Stomach (tissue), 9 donors: Measurements from ENCODE around the gene TLE2. TPM values are rescaled to one million over a fixed set of nuclear protein-coding genes. Genes with fewer than 3 reads are reported as not detected.
"Not testable (repeated sequence)": the region's sequence is repeated elsewhere in the genome, so short reads cannot be mapped to it uniquely, and the experiment has no call there.

Experiments
- DNase-seq, 2 donors: peaks; one replicate each; pipeline versions ENCODE4 v3.0.0 to v3.0.0-alpha.2; 2013 to 2019
- H3K27ac ChIP-seq, 5 donors: fragments of 200-600 bp in 4 of 5; sonication (generic) in 4 of 5; one replicate each; pipeline ENCODE4 v1.5.1; 2013 to 2019; ENCODE audit warnings: mild to moderate bottlenecking in 1 of 5, moderate library complexity in 1 of 5
- H3K27me3 ChIP-seq, 3 donors: fragments of 200-600 bp; sonication (generic); one replicate each; pipeline ENCODE4 v1.5.1; 2017 to 2019; ENCODE audit warnings: mixed run types in 1 of 3
- H3K36me3 ChIP-seq, 4 donors: fragments of 200-600 bp; sonication (generic); 1 replicate in 3 of 4; 2 replicates in 1 of 4; pipeline ENCODE4 v1.5.1; 2016 to 2019
- H3K4me1 ChIP-seq, 4 donors: fragments of 200-600 bp; sonication (generic); one replicate each; pipeline ENCODE4 v1.5.1; 2016 to 2019
- H3K4me3 ChIP-seq, 4 donors: fragments of 200-600 bp; sonication (generic) in 3 of 4; one replicate each; pipeline ENCODE4 v1.5.1; 2016 to 2019; ENCODE audit warnings: mild to moderate bottlenecking in 1 of 4
- H3K9me3 ChIP-seq, 4 donors: fragments of 200-600 bp; sonication (generic); one replicate each; pipeline ENCODE4 v1.5.1; 2016 to 2019
- EP300 ChIP-seq: sonication (generic); formaldehyde crosslinking; IDR thresholded peaks from one replicate; pipeline ENCODE4 v1.6.1; 2017; ENCODE audit warnings: antibody characterized with exemption
- POLR2A ChIP-seq, 4 donors: fragments of 450-650 bp; IDR thresholded peaks; one replicate each; pipeline ENCODE4 v1.6.1; 2016; ENCODE audit warnings: antibody characterized with exemption in 4 of 4, control low read depth in 2 of 4, mild to moderate bottlenecking in 1 of 4, moderate library complexity in 1 of 4
- POLR2AphosphoS5 ChIP-seq, 3 donors: sonication (generic); formaldehyde crosslinking; IDR thresholded peaks; one replicate each; pipeline ENCODE4 v1.6.1; 2016; ENCODE audit warnings: antibody characterized with exemption in 3 of 3
- WGBS, 5 donors: extraction: QIAGEN DNeasy Blood & Tissue Kit in 3 of 5; methylation state at CpG; one replicate each; pipeline versions ENCODE4 v1.1.5 to v1.1.7; 2013 to 2018; 5-methylcytosine and 5-hydroxymethylcytosine counted together
- intact Hi-C: fragments of 100-400 bp; cut with DNase I; formaldehyde crosslinking; loops from one replicate; pipeline ENCODE4 v1.15.1; 2023; ENCODE audit warnings: low total_unique reads
- polyA plus RNA-seq, 3 donors: library from polyadenylated mRNA; stranded (reverse); fragments of 200-250 nt; gene quantifications; one replicate each; pipeline ENCODE4 v1.2.3, GENCODE V29; 2013
- total RNA-seq, 5 donors: library from RNA; depleted of rRNA; stranded (reverse); fragments of >200 nt; gene quantifications; one replicate each; pipeline versions ENCODE4 v1.1.0 to v1.2.3, GENCODE V29; 2014 to 2016
- TF ChIP-seq, protein P1 (sequence below), 7 experiments: fragments of 450-650 bp in 4 of 7; fragments of 200-600 bp in 3 of 7; sonication (generic) in 3 of 7; IDR thresholded peaks; one replicate each; pipeline ENCODE4 v1.5.1; 2016 to 2019; ENCODE audit warnings: antibody characterized with exemption in 7 of 7, control low read depth in 2 of 7, mild to moderate bottlenecking in 1 of 7
- donor health status: healthy with polysubstance abuse.
- donor health status: Bipolar disorder and iron deficiency.
- donor health status: healthy.

TLE2 gene
- total and polyA plus RNA-seq, 8 donors = 13.8 to 92.9 (median 23.8) TPM

DNA sequence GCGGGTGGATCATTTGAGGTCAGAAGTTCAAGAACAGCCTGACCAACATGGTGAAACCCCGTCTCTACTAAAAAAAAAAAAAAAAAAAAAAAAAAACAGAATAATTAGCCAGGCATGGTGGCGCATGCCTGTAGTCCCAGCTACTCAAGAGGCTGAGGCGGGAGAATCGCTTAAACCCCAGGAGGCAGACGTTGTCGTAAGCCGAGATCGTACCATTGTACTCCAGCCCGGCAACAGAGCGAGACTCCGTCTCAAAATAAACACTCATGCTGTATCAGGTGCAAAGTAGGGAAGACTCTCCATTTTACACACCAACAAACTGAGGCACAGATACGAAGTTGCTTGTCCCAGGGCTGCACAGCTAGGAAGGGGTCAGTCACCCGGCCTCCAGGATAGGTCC is 36.1 kb downstream of the TLE2 start:
- WGBS, 5 donors = 68 to 81% (median 68%) methylated on average over 13 to 14 of the region's 14 CpGs
- intact Hi-C loops = no loop called here
- TF ChIP-seq EP300 (no peak), POLR2A (IDR thresholded peaks at IDR 0.05) (no peak), POLR2AphosphoS5 (IDR thresholded peaks at IDR 0.05) (no peak)
- TF ChIP-seq, protein P1, sequence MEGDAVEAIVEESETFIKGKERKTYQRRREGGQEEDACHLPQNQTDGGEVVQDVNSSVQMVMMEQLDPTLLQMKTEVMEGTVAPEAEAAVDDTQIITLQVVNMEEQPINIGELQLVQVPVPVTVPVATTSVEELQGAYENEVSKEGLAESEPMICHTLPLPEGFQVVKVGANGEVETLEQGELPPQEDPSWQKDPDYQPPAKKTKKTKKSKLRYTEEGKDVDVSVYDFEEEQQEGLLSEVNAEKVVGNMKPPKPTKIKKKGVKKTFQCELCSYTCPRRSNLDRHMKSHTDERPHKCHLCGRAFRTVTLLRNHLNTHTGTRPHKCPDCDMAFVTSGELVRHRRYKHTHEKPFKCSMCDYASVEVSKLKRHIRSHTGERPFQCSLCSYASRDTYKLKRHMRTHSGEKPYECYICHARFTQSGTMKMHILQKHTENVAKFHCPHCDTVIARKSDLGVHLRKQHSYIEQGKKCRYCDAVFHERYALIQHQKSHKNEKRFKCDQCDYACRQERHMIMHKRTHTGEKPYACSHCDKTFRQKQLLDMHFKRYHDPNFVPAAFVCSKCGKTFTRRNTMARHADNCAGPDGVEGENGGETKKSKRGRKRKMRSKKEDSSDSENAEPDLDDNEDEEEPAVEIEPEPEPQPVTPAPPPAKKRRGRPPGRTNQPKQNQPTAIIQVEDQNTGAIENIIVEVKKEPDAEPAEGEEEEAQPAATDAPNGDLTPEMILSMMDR (IDR thresholded peaks at IDR 0.05) = no peak

DNA sequence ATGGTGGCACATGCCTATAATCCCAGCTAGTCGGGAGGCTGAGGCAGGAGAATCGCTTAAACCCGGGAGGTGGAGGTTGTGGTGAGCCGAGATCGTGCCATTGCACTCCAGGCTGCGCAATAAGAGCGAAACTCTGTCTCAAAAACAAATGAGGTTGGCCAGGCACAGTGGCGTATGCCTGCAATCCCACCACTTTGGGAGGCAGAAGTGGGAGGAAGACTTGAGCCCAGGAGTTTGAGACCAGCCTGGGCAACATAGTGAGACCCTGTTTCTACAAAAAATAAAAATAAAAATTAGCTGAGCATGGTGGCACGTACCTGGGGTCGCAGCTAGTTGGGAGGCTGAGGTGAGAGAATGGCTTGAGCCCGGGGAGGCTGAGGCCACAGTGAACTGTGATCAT is 36.7 kb downstream of the TLE2 start:
- H3K36me3 ChIP-seq, DNase-seq, intact Hi-C loops, H3K9me3 ChIP-seq, H3K4me1 ChIP-seq, H3K27ac ChIP-seq, H3K27me3 ChIP-seq, H3K4me3 ChIP-seq: not testable (repeated sequence)
- WGBS, 5 donors = 91 to 94% (median 93%) methylated on average over 11 of the region's 11 CpGs

More for the DNA sequence above, 36.1 kb downstream of the TLE2 start:
- H3K27me3 ChIP-seq = no peaks in the 10 kb centered on the region
- no peak overlapping the region for H3K4me3 ChIP-seq
- H3K36me3 ChIP-seq = peaks cover 0 to 8% (median 7%) of the 10 kb centered on the region in 4 donors
- H3K27ac ChIP-seq = no peak overlapping the region
- H3K9me3 ChIP-seq = no peaks in the 10 kb centered on the region
- DNase-seq = no peak
- H3K4me1 ChIP-seq = no peaks in the 10 kb centered on the region

- intact Hi-C loops = no loop called here
Observed at GRCh38 chr19:2989236-2989946, 39.7 kb downstream of the TLE2 start.

DNA sequence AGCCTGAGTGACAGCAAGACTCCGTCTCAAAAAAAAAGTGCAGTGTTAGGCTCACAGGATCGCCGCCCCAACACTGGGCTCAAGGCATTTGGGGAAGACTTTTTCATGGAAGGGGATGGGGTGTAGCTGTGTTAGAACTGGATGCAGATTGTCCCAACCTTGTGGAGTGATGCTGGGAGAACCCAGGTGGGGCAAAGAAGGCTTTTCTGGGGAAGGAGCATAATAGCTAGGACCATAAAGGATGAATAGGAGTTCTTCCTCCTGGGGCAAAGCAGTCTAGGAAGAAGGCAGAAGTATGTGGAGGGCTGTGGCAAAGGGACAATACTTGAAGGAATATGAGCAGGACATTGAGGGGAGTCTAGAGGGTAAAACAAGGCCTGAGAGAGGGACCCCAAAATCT is 40.5 kb downstream of the TLE2 start:
- peaks cover 0 to 9% (median 7%) of the 10 kb centered on the region in 3 donors for H3K27me3 ChIP-seq
- 89 to 95% (median 92%) methylated on average over 3 of the region's 3 CpGs for WGBS, 5 donors

More at GRCh38 chr19:2989236-2989946, 39.7 kb downstream of the TLE2 start:
- no peak for DNase-seq
- no peak overlapping the region for H3K4me3 ChIP-seq
- H3K36me3 ChIP-seq = no peaks in the 10 kb centered on the region
- H3K4me1 ChIP-seq = peaks cover 0 to 4% (median 2%) of the 10 kb centered on the region in 4 donors
- no peaks in the 10 kb centered on the region for H3K9me3 ChIP-seq
- H3K27me3 ChIP-seq = peaks cover 0 to under 1% (median 0%) of the 10 kb centered on the region in 3 donors
- TF ChIP-seq EP300 (no peak), POLR2AphosphoS5 (IDR thresholded peaks at IDR 0.05) (no peak), POLR2A (IDR thresholded peaks at IDR 0.05) (no peak)
- TF ChIP-seq, protein P1 (IDR thresholded peaks at IDR 0.05) = no peak
- no peak overlapping the region for H3K27ac ChIP-seq
- 91 to 95% (median 92%) methylated on average over 7 to 15 of the region's 15 CpGs for WGBS, 5 donors

More for the DNA sequence above, 40.5 kb downstream of the TLE2 start:
- Histone ChIP-seq H3K4me1 (peaks cover 7 to 12% (median 11%) of the 10 kb centered on the region in 4 donors), H3K27ac (no peak overlapping the region), H3K36me3 (no peaks in the 10 kb centered on the region), H3K4me3 (no peak overlapping the region), H3K9me3 (no peaks in the 10 kb centered on the region)
- intact Hi-C loops = no loop called here
- TF ChIP-seq, protein P1 (IDR thresholded peaks at IDR 0.05) = no peak
- no peak for TF ChIP-seq EP300
- TF ChIP-seq POLR2AphosphoS5 (IDR thresholded peaks at IDR 0.05) = no peak
- no peak for TF ChIP-seq POLR2A (IDR thresholded peaks at IDR 0.05)
- DNase-seq = no peak
